Skeletal muscle satellite cell (primary cell): ENCODE measurements around the gene OR2C3.
"Not testable (repeated sequence)": the region's sequence is repeated elsewhere in the genome, so short reads cannot be mapped to it uniquely, and the experiment has no call there.

Source experiments
- H3K27me3 ChIP-seq: 2 replicates; pipeline ENCODE4 v1.7.0; 2013; ENCODE audit warnings: low read length; ENCODE audit not compliant: control insufficient read depth, insufficient read depth
- H3K36me3 ChIP-seq: 2 replicates; pipeline ENCODE4 v1.7.0; 2013; ENCODE audit warnings: mild to moderate bottlenecking, control low read depth, low read length; ENCODE audit not compliant: insufficient read depth
- H3K4me1 ChIP-seq: 2 replicates; pipeline ENCODE4 v1.7.0; 2013; ENCODE audit warnings: low read length; ENCODE audit not compliant: control insufficient read depth, insufficient read depth
- H3K4me2 ChIP-seq: 2 replicates; pipeline ENCODE4 v1.7.0; 2013; ENCODE audit warnings: mild to moderate bottlenecking, low read length
- H3K4me3 ChIP-seq: 2 replicates; pipeline ENCODE4 v1.7.0; 2013; ENCODE audit warnings: low read length
- H3K9ac ChIP-seq: 2 replicates; pipeline ENCODE4 v1.7.0; 2013; ENCODE audit warnings: mild to moderate bottlenecking, low read depth, low read length, moderate library complexity
- H3K9me3 ChIP-seq: replicated peaks from 2 replicates; pipeline ENCODE4 v1.7.0; 2013; ENCODE audit warnings: mild to moderate bottlenecking, control low read depth, low read length

Gene OR2C3

DNA sequence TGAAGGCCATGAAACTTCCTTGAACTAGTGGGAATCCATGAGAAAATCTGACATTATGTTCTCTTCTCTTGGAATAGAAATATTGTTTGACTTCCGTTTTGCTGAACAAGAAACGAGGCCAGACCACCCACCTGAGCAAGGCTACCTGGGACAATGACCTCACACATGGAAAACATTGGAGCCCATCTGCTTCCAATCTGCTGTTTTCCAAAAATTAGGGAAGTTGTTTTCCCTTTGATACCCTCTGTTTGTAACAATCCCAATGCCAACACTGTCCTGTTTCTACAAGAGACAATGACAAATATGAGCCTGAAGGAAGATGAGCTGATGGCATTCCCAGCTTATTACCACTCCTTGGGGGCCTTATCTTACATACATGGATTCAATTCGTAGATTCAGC lies 29.4 kb downstream of the OR2C3 start:
- Histone ChIP-seq H3K9ac (no peak overlapping the region), H3K4me3 (no peak overlapping the region), H3K27me3 (no peaks in the 10 kb centered on the region), H3K9me3 (no peaks in the 10 kb centered on the region), H3K36me3 (no peaks in the 10 kb centered on the region), H3K4me2 (no peak overlapping the region), H3K4me1 (no peaks in the 10 kb centered on the region)

DNA sequence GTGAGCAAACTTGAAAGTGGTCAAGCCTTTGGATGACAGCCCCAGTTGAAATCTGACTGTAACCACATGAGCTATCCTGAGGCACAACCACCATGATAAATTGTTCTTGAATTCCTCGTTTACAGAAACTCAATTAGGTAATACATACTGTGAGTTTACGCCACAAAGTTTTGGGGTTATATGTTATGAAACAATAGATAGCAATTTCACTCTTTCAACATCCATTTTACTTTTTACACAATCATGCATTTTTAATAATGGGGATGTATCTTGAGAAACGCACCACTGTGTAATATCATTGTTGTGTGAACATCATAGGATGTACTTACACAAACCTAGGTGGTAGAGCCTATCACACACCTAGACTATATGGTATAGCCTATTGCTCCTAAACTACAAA lies 35.4 kb downstream of the OR2C3 start:
- no peaks in the 10 kb centered on the region for H3K27me3 ChIP-seq
- H3K4me1 ChIP-seq = no peaks in the 10 kb centered on the region
- H3K4me3 ChIP-seq = no peak overlapping the region
- no peaks in the 10 kb centered on the region for H3K9me3 ChIP-seq
- no peak overlapping the region for H3K4me2 ChIP-seq
- H3K9ac ChIP-seq = no peak overlapping the region
- H3K36me3 ChIP-seq = no peaks in the 10 kb centered on the region

DNA sequence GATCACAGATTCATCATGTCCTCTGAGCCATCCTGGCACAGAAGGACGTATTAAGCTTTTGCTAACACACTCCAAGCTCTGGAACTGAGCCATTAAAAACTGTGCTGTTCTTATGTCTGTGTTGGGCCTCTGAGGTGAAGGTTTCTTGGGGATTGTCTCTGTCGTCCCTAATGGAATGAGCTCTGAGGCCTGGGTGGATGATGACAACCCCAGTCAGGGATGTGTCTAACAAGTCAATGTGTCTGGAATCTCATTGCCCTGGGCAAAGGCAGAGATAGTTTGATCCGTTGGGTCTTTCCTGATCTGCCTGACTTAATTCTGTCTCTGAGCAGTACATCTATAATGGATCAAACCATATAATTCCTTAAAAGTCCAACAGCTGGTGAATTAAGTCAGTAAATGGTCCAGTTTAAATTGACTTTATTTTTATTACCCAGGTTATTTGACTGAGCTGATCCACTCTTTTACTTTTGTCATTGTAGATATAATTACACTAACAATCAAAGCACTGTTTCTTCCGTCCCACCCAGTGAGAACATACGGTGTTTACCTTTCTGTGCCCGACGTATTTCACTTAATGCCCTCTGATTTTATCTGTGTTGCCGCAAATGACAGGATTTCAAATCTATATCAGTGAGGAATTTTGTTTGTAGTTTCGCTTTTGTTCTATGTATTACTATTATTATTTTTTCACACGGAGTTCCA lies 39.5 kb downstream of the OR2C3 start:
- Histone ChIP-seq H3K9me3 (no peaks in the 10 kb centered on the region), H3K9ac (no peak overlapping the region), H3K27me3 (no peaks in the 10 kb centered on the region), H3K4me1 (no peaks in the 10 kb centered on the region), H3K4me2 (no peak overlapping the region), H3K36me3 (no peaks in the 10 kb centered on the region), H3K4me3 (no peak overlapping the region)

DNA sequence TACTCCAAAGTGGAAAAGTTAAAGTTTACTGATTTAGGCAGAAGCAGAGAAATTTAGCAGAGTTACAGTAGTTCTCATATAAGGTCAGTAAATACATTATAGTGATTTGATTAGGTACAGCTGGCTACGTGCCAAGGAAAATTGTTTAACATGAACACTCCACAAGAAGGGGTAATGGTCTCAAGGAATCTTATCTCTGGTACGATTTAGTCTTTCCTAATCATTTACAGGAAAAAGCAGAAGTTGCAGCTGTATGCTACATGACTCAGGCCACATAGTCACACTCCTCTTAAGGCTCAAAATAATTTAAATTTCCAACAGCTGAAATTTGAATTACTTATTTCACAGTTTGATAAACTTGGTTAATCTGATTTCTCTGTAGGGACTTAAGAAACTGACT lies 41.5 kb downstream of the OR2C3 start:
- Histone ChIP-seq H3K4me1 (no peaks in the 10 kb centered on the region), H3K4me2 (no peak overlapping the region), H3K4me3 (no peak overlapping the region), H3K9ac (no peak overlapping the region), H3K36me3 (no peaks in the 10 kb centered on the region), H3K9me3 (no peaks in the 10 kb centered on the region), H3K27me3 (no peaks in the 10 kb centered on the region)

DNA sequence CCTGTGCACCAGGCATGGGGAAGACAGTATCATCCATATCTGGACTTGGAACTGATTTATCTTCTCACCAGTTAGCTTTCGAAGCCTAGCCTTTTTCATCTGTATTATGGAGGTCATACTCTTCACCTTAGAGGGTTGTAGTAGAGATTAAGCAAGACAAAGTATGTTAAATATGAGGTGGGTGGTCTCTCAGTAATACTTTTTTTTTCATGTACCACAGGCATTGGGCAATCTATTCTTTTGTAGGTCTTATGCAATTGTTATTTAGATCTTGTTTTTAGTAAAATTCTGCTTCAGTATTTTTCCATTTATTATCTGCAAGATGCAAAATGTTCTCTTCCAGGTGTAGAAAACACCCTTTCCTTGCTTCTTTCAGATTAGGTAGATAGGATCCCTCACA lies 43.1 kb downstream of the OR2C3 start:
- Histone ChIP-seq H3K36me3 (no peaks in the 10 kb centered on the region), H3K27me3 (no peaks in the 10 kb centered on the region)

DNA sequence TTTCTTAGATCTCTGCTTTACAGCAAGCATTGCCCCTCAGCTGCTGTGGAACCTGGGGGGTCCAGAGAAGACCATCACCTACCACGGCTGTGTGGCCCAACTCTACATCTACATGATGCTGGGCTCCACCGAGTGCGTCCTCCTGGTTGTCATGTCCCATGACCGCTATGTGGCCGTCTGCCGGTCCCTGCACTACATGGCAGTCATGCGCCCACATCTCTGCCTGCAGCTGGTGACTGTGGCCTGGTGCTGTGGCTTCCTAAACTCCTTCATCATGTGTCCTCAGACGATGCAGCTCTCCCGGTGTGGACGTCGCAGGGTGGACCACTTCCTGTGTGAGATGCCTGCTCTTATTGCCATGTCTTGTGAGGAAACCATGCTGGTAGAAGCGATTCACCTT lies 44.9 kb downstream of the OR2C3 start:
- H3K4me2 ChIP-seq = no peak overlapping the region
- no peaks in the 10 kb centered on the region for H3K4me1 ChIP-seq
- no peak overlapping the region for H3K9ac ChIP-seq
- no peaks in the 10 kb centered on the region for H3K27me3 ChIP-seq
- H3K36me3 ChIP-seq = no peaks in the 10 kb centered on the region
- no peak overlapping the region for H3K4me3 ChIP-seq
- no peaks in the 10 kb centered on the region for H3K9me3 ChIP-seq

More for the DNA sequence above, 43.1 kb downstream of the OR2C3 start:
- H3K4me3 ChIP-seq = no peak overlapping the region
- H3K4me2 ChIP-seq = no peak overlapping the region
- H3K4me1 ChIP-seq = no peaks in the 10 kb centered on the region
- no peak overlapping the region for H3K9ac ChIP-seq
- H3K9me3 ChIP-seq = no peaks in the 10 kb centered on the region

DNA sequence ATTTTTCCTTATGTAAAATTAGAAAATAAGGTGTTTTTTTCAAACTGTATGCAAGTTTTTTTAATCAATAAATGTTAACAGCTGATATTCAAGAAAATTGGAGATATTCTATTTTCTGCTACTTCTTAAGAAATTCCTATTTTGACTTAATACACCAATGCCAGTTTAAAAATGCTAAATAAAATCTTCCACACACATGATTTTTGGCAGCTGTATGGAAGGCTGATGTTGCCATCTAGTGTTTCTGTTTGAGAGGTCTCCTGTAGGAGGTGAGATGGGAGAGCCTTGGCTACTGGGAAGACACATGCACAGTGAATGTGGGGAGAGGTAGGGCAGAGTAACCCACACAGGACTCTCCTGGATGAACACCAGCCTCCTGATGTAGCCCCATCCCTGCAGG lies 49.2 kb downstream of the OR2C3 start:
- Histone ChIP-seq H3K4me1 (no peaks in the 10 kb centered on the region), H3K9ac (no peak overlapping the region), H3K9me3 (no peaks in the 10 kb centered on the region), H3K27me3 (no peaks in the 10 kb centered on the region), H3K36me3 (no peaks in the 10 kb centered on the region), H3K4me3 (no peak overlapping the region), H3K4me2 (no peak overlapping the region)

DNA sequence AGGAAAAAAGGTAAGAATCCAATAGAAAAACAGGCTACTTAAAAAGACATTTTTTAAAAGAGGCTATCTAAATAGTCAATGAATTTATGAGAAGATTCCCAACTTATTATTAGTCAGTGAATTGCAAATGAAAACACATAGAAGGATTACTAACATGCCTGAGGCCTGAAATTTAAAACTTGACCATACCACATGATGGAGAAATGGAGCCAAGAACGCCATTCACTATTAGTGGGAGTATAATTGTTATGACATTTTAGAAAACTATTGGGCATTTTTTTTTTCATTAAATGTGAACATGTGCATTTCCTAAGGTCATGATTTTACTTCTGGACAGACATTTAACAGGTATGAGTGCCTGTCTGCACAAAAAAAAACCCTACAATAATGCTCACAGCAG lies 53.5 kb downstream of the OR2C3 start:
- Histone ChIP-seq H3K4me1 (no peaks in the 10 kb centered on the region), H3K4me2 (no peak overlapping the region)

DNA sequence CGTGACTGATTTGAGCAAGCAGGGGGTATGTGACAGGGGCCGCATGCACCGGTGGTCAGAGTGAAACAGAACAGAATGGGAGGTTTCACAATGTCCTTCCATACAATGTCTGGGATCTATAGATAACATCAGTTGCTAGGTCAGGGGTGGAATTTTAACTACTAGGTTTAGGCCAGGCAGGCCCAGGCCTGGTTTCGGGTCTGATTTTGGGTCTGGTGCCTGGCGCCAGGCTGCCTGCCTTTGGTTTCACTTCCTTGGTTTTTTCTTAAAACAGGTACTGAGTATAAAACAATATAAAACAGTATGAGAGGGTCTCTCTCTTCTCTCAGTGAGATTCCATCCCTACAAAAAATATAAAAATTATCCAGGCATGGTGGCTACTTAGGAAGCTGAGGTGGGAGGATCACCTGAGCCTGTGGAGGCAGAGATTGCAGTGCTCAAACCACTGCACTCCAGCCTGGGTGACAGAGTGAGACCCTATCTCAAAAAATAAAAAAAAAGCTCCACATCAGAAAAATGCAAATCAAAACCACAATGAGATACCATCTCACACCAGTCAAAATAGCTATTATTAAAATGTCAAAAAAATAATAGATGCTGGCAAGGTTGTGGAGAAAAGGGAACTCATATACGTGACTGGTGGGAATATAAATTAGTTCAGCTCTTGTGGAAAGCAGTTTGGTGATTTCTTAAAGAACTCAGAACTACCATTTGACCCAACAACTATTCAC lies 59.7 kb downstream of the OR2C3 start:
- not testable (repeated sequence) for H3K27me3 ChIP-seq, H3K4me1 ChIP-seq, H3K4me2 ChIP-seq, H3K9me3 ChIP-seq, H3K9ac ChIP-seq, H3K36me3 ChIP-seq, H3K4me3 ChIP-seq

More for the DNA sequence above, 53.5 kb downstream of the OR2C3 start:
- Histone ChIP-seq H3K4me3 (no peak overlapping the region), H3K9ac (no peak overlapping the region), H3K27me3 (no peaks in the 10 kb centered on the region), H3K9me3 (no peaks in the 10 kb centered on the region), H3K36me3 (no peaks in the 10 kb centered on the region)

DNA sequence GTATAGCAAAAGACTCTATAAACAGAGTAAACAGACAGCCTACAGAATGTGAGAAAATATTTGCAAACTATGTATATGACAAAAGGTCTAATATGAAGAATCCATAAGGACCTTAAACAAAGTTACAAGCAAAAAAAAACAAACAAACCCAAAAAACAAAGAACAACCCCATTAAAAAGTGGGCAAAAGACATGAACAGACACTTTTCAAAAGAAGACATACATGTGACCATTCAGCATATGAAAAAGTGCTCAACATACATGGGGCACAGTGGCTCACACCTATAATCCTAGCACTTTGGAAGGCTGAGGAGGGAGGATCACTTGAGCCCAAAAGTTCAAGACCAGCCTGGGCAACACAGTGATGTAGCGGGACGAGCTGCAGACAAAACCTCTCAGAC lies 60.4 kb downstream of the OR2C3 start:
- H3K36me3 ChIP-seq = no peaks in the 10 kb centered on the region
- H3K9me3 ChIP-seq = no peaks in the 10 kb centered on the region
- H3K4me3 ChIP-seq = no peak overlapping the region
- H3K4me2 ChIP-seq = no peak overlapping the region
- H3K27me3 ChIP-seq = no peaks in the 10 kb centered on the region
- H3K9ac ChIP-seq = no peak overlapping the region
- H3K4me1 ChIP-seq = no peaks in the 10 kb centered on the region
